Neutrophil (primary cell): ENCODE data around the gene DOHH.

Source experiments
- H3K27ac ChIP-seq: fragments of 200-600 bp; sonication (generic); 2 replicates; pipeline ENCODE4 v1.5.1; 2016; ENCODE audit warnings: mild to moderate bottlenecking, moderate library complexity
- H3K27me3 ChIP-seq: fragments of 200-600 bp; sonication (generic); 2 replicates; pipeline ENCODE4 v1.6.0; 2016; ENCODE audit warnings: mild to moderate bottlenecking
- H3K36me3 ChIP-seq: fragments of 200-600 bp; sonication (generic); 2 replicates; pipeline ENCODE4 v1.5.1; 2017
- H3K4me1 ChIP-seq, 2 experiments: fragments of 200-600 bp in 1 of 2; sonication (generic) in 1 of 2; 1 replicate in 1 of 2; 2 replicates in 1 of 2; pipeline versions ENCODE4 v1.5.1 to v1.6.1; 2013 to 2016; ENCODE audit warnings: low read depth in 1 of 2, low read length in 1 of 2, mild to moderate bottlenecking in 1 of 2, moderate library complexity in 1 of 2; ENCODE audit not compliant: control insufficient read depth in 1 of 2, insufficient read depth in 1 of 2
- H3K4me3 ChIP-seq, 2 experiments: fragments of 200-600 bp in 1 of 2; sonication (generic) in 1 of 2; 1 replicate in 1 of 2; 2 replicates in 1 of 2; pipeline ENCODE4 v1.5.1; 2013 to 2016; ENCODE audit warnings: low read depth in 1 of 2, low read length in 1 of 2, mild to moderate bottlenecking in 1 of 2, moderate library complexity in 1 of 2
- H3K9me3 ChIP-seq: fragments of 200-600 bp; sonication (generic); 2 replicates; pipeline ENCODE4 v1.5.1; 2016
- TF ChIP-seq, protein P1 (sequence below): fragments of 200-600 bp; sonication (generic); IDR thresholded peaks from 2 replicates; pipeline ENCODE4 v1.5.1; 2016; ENCODE audit warnings: antibody characterized with exemption

Gene DOHH

DNA sequence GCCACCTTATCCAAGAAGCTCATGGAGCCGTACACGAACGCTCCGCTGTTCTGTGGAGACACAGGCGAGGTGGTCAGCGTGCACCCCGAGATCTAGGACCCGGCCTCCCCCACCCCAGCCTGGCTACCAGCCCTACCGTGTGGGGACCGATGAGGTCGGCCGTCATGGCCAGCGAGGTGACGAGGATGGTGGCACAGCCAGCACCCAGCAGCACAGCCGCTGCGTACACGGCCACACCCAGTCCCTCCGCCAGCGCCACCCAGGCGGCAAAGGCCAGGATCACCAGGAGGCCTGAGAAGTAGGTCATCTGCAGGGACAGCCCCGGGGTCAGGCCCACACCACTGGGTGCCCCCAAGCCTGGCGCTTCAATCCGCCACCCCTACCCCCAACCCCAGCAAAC lies 45.6 kb upstream of the DOHH start:
- H3K27me3 ChIP-seq: no peaks in the 10 kb centered on the region
- peak overlapping the region; percentile 64 for H3K27ac ChIP-seq
- H3K4me1 ChIP-seq: peaks cover 34 to 40% of the 10 kb centered on the region in 2 experiments
- H3K4me3 ChIP-seq: no peak overlapping the region
- H3K9me3 ChIP-seq: no peaks in the 10 kb centered on the region
- H3K36me3 ChIP-seq: peaks cover 46% of the 10 kb centered on the region
- TF ChIP-seq, protein P1, sequence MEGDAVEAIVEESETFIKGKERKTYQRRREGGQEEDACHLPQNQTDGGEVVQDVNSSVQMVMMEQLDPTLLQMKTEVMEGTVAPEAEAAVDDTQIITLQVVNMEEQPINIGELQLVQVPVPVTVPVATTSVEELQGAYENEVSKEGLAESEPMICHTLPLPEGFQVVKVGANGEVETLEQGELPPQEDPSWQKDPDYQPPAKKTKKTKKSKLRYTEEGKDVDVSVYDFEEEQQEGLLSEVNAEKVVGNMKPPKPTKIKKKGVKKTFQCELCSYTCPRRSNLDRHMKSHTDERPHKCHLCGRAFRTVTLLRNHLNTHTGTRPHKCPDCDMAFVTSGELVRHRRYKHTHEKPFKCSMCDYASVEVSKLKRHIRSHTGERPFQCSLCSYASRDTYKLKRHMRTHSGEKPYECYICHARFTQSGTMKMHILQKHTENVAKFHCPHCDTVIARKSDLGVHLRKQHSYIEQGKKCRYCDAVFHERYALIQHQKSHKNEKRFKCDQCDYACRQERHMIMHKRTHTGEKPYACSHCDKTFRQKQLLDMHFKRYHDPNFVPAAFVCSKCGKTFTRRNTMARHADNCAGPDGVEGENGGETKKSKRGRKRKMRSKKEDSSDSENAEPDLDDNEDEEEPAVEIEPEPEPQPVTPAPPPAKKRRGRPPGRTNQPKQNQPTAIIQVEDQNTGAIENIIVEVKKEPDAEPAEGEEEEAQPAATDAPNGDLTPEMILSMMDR: no peak

DNA sequence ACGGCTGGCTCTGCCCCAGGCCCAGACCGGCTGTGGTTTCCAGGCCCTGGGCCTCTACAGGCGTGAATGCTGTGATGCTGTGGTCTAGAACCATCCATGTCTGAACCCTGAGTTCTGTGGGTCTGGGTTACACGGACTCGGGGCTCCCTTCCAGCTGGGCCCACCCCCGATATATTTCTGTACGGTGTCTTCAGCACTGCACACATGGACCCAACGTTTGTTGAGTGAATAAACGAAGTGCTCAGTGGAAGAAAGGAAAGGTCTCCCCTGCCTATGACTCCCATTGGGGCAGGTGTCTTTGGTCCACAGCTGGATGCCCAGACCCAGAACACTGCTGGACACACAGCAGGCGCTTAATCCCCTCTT lies 45.2 kb upstream of the DOHH start:
- H3K27me3 ChIP-seq: no peaks in the 10 kb centered on the region
- no peak overlapping the region for H3K4me3 ChIP-seq
- peaks cover 34 to 40% of the 10 kb centered on the region in 2 experiments for H3K4me1 ChIP-seq
- TF ChIP-seq, protein P1: no peak
- H3K27ac ChIP-seq: peak overlapping the region; percentile 64
- H3K36me3 ChIP-seq: peaks cover 46% of the 10 kb centered on the region
- no peaks in the 10 kb centered on the region for H3K9me3 ChIP-seq

DNA sequence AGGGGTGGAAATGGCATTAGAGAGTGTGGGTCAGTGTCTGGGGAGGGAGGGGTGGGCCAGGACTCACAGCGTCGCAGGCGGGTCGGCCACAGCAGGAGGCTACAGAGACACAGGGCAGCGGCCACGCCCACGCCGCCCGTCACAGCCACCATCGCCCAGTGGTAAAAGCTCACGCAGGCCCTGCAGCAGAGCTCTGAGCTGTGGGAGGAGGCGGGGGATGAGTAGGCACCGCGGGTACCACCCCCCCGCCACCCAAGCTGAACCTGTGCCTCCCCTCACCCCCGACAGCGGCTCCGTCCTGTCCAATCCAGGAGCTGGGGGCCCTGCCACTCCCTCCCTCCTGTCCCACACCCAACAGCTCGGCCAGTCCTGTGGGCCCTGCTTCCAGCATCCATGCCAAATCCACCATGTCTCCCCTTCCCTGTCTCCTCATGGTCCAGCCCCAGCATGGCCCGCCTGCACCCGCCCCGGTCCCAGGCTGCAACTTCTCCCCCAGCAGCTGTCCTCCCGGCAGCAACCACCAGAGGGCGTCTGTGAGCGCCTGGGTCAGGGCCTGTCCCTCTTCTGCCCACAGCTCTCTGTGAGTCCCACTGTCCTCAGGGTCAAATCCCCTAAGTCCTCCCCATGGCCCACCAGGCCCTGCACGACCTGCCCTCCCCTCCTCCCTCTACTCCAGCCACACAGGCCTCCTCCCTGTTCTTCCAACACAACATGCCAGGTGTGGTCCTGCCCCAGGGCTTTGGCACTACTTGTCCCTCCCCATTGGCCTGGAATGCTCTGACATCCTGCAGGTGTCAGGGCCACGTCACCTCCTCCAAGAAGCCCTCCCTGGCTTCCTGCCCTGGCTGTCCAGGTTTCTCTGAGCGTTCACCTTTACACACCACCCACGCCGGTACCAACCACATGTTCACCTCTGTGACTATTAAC lies 44.5 kb upstream of the DOHH start:
- Histone ChIP-seq H3K27me3 (no peaks in the 10 kb centered on the region), H3K4me3 (no peak overlapping the region), H3K4me1 (peaks cover 32 to 39% of the 10 kb centered on the region in 2 experiments), H3K27ac (peak overlapping the region; percentile 64), H3K9me3 (no peaks in the 10 kb centered on the region), H3K36me3 (peaks cover 46% of the 10 kb centered on the region)
- TF ChIP-seq, protein P1: peak; percentile 95

DNA sequence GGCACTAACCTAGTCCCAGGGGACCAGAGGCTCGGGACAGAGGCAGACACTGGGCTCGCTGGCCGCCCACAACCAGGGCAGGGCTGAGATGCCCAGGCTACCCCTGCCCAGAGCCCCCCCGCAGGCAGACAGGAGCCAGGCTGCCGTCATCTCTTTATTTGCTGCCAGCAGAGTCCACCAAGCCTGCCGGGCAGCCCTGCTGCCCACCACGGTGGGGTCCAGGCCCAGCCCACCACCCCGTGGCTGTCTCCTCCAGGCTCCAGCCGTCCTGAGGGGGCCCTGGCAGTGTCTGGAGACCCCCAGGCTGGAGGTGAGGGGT lies 43.5 kb upstream of the DOHH start:
- TF ChIP-seq, protein P1: no peak
- H3K4me3 ChIP-seq: no peak overlapping the region
- H3K9me3 ChIP-seq: no peaks in the 10 kb centered on the region
- H3K36me3 ChIP-seq: peaks cover 52% of the 10 kb centered on the region
- no peak overlapping the region for H3K27ac ChIP-seq
- peaks cover 24 to 30% of the 10 kb centered on the region in 2 experiments for H3K4me1 ChIP-seq
- no peaks in the 10 kb centered on the region for H3K27me3 ChIP-seq

GRCh38 chr19:3543150-3544057 lies 42.9 kb upstream of the DOHH start:
- no peak overlapping the region for H3K27ac ChIP-seq

More at GRCh38 chr19:3543150-3544057, 42.9 kb upstream of the DOHH start:
- H3K4me1 ChIP-seq: peaks cover 17 to 24% of the 10 kb centered on the region in 2 experiments
- H3K9me3 ChIP-seq: no peaks in the 10 kb centered on the region
- no peak overlapping the region for H3K4me3 ChIP-seq
- H3K27me3 ChIP-seq: no peaks in the 10 kb centered on the region
- H3K36me3 ChIP-seq: peaks cover 59% of the 10 kb centered on the region
- TF ChIP-seq, protein P1: no peak
